ENCODE data around the gene PSMA6.
A peak's percentile ranks its signal among the peaks of the same experiment; 100 is the strongest.
"Not testable (repeated sequence)": the region's sequence is repeated elsewhere in the genome, so short reads cannot be mapped to it uniquely, and the experiment has no call there.

PSMA6 gene

DNA sequence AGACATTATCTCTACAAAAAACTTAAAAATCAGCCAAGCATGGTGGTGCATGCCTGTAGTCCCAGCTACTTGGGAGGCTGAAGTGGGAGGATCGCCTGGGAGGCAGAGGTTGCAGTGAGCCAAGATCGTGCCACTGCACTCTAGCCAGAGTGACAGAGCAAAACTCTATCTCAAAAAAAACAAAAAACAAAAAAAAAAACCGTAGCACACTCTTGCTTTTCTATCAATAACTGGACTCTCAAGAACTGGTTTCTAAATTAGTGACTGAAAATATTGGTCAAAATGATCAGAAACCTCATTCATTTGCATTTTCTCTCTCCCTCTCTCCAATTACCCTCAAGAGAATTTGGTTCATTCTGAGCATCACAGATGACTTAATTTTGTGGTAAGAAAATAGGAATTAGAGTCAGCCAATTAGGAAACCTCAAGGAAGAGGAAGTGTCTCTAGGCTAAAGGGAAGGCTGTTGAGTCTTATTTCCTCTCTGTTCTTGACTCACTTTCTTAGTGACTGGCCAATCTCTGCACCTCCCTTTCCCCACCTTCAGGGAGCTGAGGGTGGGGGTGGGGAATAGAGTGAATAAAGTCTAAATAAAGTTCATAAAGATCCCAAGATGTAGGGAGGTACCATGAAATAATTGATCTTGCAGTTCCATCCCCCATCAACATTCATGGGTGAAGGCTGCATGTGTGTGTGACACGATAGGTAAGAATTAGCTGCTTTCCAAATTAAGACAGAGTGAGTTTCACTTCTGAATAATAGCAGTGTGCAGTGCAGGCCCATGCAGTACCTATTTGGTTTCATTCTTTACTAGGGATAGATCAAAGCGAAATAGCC is 6.8 kb upstream of the PSMA6 start:
- peak; percentile 33 for DNase-seq

DNA sequence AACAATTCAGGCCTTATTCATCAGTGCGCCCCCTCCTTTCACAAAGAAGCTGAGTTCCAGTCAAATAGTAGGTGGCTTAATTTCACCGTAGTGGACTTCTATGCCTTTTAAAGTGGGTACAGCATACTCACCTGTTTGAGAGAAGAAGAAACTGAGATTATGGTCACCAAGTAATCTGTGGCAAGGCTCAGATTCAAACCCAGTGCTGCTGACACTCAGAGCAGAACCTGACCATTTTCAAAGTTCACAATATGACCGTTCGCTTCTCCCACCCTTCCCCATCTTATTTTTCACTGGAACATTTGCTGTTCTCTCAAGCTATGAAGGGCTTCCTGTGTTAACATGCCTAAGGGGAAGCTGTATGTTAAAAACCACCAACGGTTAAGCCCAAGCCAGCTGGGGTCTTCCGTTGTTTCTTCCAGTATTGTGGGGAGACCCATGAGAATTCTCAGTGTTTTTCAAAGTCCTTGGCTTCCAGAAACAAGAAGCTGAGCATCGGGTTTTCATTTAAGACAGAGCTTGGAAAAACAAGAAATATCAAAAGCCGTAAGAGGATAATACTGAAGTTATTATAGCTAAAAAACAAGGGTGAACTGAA is 6.1 kb upstream of the PSMA6 start:
- DNase-seq: no peak

DNA sequence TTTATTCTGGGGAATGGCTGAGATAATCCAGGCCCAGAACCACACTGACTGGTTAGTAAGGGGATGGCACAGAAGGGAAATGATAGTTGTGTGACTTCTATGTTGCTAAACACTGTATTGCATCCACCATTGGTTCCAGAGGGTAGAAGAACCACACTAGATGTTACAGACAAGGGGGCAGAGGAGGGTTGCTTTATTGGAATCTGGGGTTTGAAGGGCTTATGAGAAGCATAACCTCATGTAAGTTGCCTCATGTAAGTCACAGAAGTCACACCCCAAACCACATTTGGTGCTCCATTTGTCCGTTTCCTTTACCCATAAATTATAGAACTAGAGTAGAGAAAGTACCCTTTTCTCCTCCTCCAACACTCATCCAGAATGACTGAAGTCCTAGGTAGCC is 5.5 kb upstream of the PSMA6 start:
- peak; percentile 28 for DNase-seq

DNA sequence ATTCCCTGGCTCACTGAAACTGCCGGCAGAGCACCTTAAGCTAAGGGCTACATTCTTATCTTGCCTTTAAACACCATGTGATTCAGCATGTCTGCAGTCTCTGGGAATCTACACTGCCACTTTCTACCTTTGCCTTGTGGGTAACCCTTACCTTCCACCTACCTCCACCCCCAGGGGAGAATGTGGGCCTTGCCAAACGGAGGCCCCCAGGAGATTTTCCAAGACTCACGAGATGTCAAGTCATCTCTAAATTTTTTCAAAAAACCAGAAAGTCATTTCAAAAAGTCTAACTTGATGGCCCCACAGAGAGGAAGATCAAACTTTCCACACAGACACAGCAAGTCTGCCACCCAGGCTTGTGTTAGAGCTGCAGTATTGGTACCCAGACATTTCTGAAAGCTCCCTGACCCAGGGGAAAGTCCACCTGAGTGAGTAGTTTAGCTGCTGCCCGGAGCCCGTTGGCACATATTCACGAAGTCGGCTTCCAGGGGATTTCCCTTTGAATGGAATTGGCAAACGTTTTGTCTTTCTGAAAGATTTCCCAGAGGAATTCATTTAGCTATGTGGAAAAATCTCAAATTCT is 4.7 kb upstream of the PSMA6 start:
- DNase-seq: peak; percentile 24

GRCh38 chr14:35289623-35290022 is 2.6 kb upstream of the PSMA6 start:
- DNase-seq: no peak

GRCh38 chr14:35292770-35293561 is 784 bp downstream of the PSMA6 start:
- DNase-seq: no peak

DNA sequence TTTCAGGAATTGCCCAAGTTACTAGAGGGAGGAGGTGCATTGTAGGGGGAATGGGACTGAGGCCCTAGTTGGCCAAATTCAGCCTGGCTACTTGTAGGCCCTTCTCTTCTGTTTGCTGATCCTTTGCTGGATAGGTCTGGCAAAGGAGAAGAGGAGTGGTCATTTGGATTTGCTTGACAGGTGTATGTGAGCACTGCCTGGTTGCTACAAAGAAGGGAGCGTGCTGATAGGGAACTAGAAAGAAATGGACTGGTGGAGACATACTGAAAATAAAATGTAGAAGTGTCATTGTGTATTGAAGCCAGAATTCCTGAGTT is 3.6 kb downstream of the PSMA6 start:
- no peak for DNase-seq

DNA sequence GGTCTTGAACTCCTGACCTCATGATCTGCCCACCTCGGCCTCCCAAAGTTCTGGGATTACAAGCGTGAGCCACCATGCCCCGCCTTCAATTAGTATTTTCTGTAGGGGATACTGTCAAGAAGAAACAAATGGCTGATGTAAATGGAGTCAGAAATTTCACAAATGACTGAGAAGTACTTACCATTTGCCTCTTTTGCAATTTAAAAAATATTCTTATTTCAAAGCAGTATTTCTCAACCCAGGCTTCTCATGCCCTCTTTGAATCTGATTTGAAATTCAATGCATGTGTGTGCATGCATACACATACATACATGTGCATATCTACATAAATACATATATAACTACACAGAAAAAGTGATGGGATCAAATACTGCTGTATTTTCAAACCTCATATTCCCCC is 4.4 kb downstream of the PSMA6 start:
- DNase-seq: no peak

DNA sequence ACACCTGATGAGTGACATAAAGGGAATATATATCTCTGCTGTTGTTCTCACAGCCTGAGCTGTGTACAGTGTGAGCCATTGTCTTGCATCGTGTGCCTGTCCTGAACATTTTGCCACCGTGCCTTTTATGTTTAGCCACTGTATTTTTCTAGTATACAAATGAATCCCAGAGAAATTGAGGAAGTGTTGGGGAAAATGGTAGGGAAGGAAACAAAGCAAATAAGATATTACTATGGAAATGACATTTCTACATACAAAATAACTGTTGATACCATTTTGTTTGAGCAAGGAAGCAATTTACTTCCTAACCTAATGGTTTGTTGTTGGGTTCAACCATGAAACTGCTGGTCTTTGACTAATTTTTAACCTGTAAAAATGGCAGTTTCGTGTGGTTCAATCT is 5.5 kb downstream of the PSMA6 start:
- no peak for DNase-seq

DNA sequence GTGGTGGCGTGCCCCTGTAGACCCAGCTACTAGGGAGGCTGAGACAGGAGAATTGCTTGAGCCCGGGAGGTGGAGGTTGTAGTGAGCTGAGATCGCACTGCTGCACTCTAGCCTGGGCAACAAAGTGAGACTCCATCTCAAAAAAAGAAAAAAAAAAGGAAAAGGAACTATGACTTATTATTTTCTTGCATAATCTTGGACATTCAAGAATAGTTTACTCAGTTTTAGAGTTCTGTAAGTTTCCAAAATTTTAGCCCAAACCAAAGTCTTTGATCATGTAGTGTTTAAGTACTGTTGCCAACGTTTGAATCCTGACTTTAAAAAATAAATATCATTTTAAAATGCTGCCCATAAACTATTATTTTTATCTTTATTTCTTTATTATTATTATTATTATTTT is 6.2 kb downstream of the PSMA6 start:
- no peak for DNase-seq

- DNase-seq: no peak
Observed at GRCh38 chr14:35299708-35300107, 7.5 kb downstream of the PSMA6 start.

GRCh38 chr14:35300228-35300627 is 8.0 kb downstream of the PSMA6 start:
- DNase-seq: no peak

DNA sequence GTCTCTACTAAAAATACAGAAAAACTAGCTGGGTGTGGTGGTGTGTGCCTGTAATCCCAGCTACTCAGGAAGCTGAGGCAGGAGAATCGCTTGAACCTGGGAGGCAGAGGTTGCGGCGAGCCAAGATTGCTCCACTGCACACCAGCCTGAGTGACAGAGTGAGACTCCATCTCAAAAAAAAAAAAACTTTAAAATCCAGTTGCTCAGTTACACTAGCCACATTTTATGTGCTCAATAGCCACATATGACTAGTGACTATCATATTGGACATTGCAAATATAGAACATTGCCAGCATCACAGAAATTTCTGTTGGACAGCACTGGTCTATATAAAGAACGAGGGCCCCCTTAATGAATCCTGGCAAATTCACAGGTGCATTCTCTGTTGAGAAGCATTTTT is 9.2 kb downstream of the PSMA6 start:
- DNase-seq: not testable (repeated sequence)

- DNase-seq: no peak
Observed at GRCh38 chr14:35301735-35302528, 9.8 kb downstream of the PSMA6 start.

- DNase-seq: no peak
Observed at GRCh38 chr14:35303149-35303935, 11.2 kb downstream of the PSMA6 start.

- DNase-seq: no peak
Observed at GRCh38 chr14:35304812-35305462, 12.8 kb downstream of the PSMA6 start.

DNA sequence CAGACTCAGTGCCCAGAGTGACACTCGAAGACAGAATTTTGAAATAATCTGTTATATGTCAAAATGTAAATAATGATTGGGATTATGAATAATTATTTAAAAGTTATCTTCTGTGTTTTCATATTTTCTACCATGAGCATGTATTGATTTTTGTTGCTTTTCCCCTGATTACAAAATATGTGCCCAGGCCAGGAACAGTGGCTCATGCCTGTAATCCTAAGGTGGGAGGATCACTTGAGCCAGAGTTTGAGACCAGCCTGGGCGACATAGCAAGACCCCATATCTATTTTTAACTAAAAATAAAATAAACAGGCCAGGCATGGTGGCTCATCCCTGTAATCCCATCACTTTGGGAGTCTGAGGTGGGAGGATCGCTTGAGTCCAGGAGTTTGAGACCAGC is 13.5 kb downstream of the PSMA6 start:
- DNase-seq: no peak

GRCh38 chr14:35306114-35306513 is 13.9 kb downstream of the PSMA6 start:
- DNase-seq: no peak

DNA sequence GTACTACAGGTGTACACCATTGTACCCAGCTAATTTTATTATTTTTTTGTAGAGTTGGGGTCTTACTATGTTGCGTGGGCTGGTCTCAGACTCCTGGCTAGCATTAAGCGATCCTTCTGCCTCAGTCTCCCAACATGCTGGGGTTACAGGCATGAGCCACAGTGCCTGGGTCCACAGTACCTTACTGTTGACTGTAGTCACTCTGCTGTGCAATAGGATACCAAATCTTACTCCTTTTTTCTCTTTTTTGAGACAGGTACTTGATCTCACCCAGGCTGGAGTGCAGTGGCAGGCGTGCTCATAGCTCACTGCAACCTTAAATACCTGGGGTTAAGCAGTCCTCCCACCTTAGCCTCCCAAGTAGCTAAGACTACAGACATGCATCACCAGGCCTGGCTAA is 25.6 kb downstream of the PSMA6 start:
- DNase-seq: no peak

GRCh38 chr14:35319509-35319908 is 27.3 kb downstream of the PSMA6 start:
- DNase-seq: no peak

- DNase-seq: no peak
Observed at GRCh38 chr14:35320472-35320871, 28.3 kb downstream of the PSMA6 start.

Measured in CD4-positive, alpha-beta T cell treated with Interleukin-12 subunit alpha and Interleukin-12 subunit beta, for 1 hour (primary cell).